Liver (tissue), 9 donors: ENCODE data around the gene FGD6. TPM values are rescaled to one million over a fixed set of nuclear protein-coding genes. Genes with fewer than 3 reads are reported as not detected.
A peak's percentile ranks its signal among the peaks of the same experiment; 100 is the strongest.

Experiments used
- DNase-seq: peaks from one replicate; pipeline ENCODE4 v3.0.0-alpha.2; 2017; ENCODE audit warnings: low spot score
- H3K27ac ChIP-seq, 2 donors: one replicate each; pipeline ENCODE4 v1.7.0; 2013; ENCODE audit warnings: inconsistent platforms in 2 of 2, low read length in 2 of 2, control low read depth in 1 of 2, low read depth in 1 of 2, mild to moderate bottlenecking in 1 of 2
- H3K27me3 ChIP-seq, 4 donors: one replicate each; pipeline versions ENCODE4 v1.6.1 to v1.7.0; 2013; ENCODE audit warnings: low read length in 3 of 4, inconsistent platforms in 1 of 4, mild to moderate bottlenecking in 1 of 4, moderate library complexity in 1 of 4; ENCODE audit not compliant: control insufficient read depth in 4 of 4, insufficient read depth in 4 of 4
- H3K36me3 ChIP-seq, 4 donors: one replicate each; pipeline versions ENCODE4 v1.6.1 to v1.7.0; 2013; ENCODE audit warnings: low read length in 3 of 4, mild to moderate bottlenecking in 3 of 4, low read depth in 1 of 4, moderate library complexity in 1 of 4; ENCODE audit not compliant: control insufficient read depth in 4 of 4, insufficient read depth in 3 of 4
- H3K4me1 ChIP-seq, 4 donors: one replicate each; pipeline versions ENCODE4 v1.6.1 to v1.7.0; 2013; ENCODE audit warnings: low read length in 3 of 4, mild to moderate bottlenecking in 3 of 4, moderate library complexity in 1 of 4; ENCODE audit not compliant: control insufficient read depth in 4 of 4, insufficient read depth in 4 of 4
- H3K4me3 ChIP-seq, 3 donors: one replicate each; pipeline versions ENCODE4 v1.6.1 to v1.7.0; 2013; ENCODE audit warnings: low read length in 3 of 3, control low read depth in 1 of 3, low read depth in 1 of 3, mild to moderate bottlenecking in 1 of 3
- H3K9ac ChIP-seq, 2 donors: one replicate each; pipeline ENCODE4 v1.7.0; 2013; ENCODE audit warnings: low read length in 2 of 2, mild to moderate bottlenecking in 2 of 2, moderate library complexity in 2 of 2, control low read depth in 1 of 2, low read depth in 1 of 2
- H3K9me3 ChIP-seq, 4 donors: one replicate each; pipeline versions ENCODE4 v1.6.1 to v1.7.0; 2013; ENCODE audit warnings: low read length in 3 of 4; ENCODE audit not compliant: control insufficient read depth in 4 of 4
- EGR1 ChIP-seq, 2 donors: IDR thresholded peaks; 2 replicates each; pipeline ENCODE4 v1.6.1; 2016 to 2018; ENCODE audit warnings: antibody characterized with exemption in 2 of 2, low read depth in 2 of 2
- FOXA1 ChIP-seq: IDR thresholded peaks from 2 replicates; pipeline ENCODE4 v1.6.1; 2016; ENCODE audit warnings: antibody characterized with exemption
- FOXA2 ChIP-seq: IDR thresholded peaks from 2 replicates; pipeline ENCODE4 v1.6.1; 2016; ENCODE audit warnings: antibody characterized with exemption
- GABPA ChIP-seq, 2 donors: IDR thresholded peaks in 1 of 2; conservative IDR thresholded peaks in 1 of 2; 2 replicates each; pipeline ENCODE4 v1.6.1; 2016; ENCODE audit warnings: antibody characterized with exemption in 2 of 2, mild to moderate bottlenecking in 1 of 2, moderate library complexity in 1 of 2
- HNF4A ChIP-seq, 2 donors: conservative IDR thresholded peaks; 2 replicates each; pipeline ENCODE4 v1.6.1; 2016; ENCODE audit warnings: antibody characterized with exemption in 2 of 2, mild to moderate bottlenecking in 2 of 2
- HNF4G ChIP-seq: IDR thresholded peaks from 2 replicates; pipeline ENCODE4 v1.6.1; 2016; ENCODE audit warnings: antibody characterized with exemption
- JUND ChIP-seq, 2 donors: IDR thresholded peaks; 2 replicates each; pipeline ENCODE4 v1.6.1; 2016; ENCODE audit warnings: antibody characterized with exemption in 2 of 2
- NR2F2 ChIP-seq: IDR thresholded peaks from 2 replicates; pipeline ENCODE4 v1.6.1; 2016; ENCODE audit warnings: antibody characterized with exemption
- RAD21 ChIP-seq, 2 donors: IDR thresholded peaks; 2 replicates each; pipeline ENCODE4 v1.6.1; 2016; ENCODE audit warnings: antibody characterized with exemption in 2 of 2, mild to moderate bottlenecking in 2 of 2
- RXRA ChIP-seq, 2 donors: IDR thresholded peaks; 2 replicates each; pipeline ENCODE4 v1.6.1; 2017 to 2018; ENCODE audit warnings: antibody characterized with exemption in 2 of 2, mild to moderate bottlenecking in 1 of 2
- SP1 ChIP-seq: IDR thresholded peaks from 2 replicates; pipeline ENCODE4 v1.6.1; 2018; ENCODE audit warnings: antibody characterized with exemption, mild to moderate bottlenecking
- TAF1 ChIP-seq: conservative IDR thresholded peaks from 2 replicates; pipeline ENCODE4 v1.6.1; 2016; ENCODE audit warnings: antibody characterized with exemption, mild to moderate bottlenecking
- YY1 ChIP-seq: IDR thresholded peaks from 2 replicates; pipeline ENCODE4 v1.6.1; 2016; ENCODE audit warnings: antibody characterized with exemption, mild to moderate bottlenecking
- WGBS: extraction: QIAGEN DNeasy Blood & Tissue Kit; methylation state at CpG from one replicate; pipeline ENCODE4 v1.1.7; 2013; 5-methylcytosine and 5-hydroxymethylcytosine counted together
- polyA plus RNA-seq, 2 donors: library from polyadenylated mRNA; stranded (reverse) in 1 of 2; unstranded in 1 of 2; fragments of 200-250 nt in 1 of 2; fragments of >200 nt in 1 of 2; fragmentation: Nextera tagmentation in 1 of 2; extraction: Ambion mirVana in 1 of 2; gene quantifications; one replicate each; pipeline versions ENCODE4 v1.2.1 to v1.2.3, GENCODE V29; 2013 to 2015
- total RNA-seq, 2 donors: library from RNA; depleted of rRNA; stranded (reverse); fragments of >200 nt; gene quantifications; one replicate each; pipeline ENCODE4 v1.2.3, GENCODE V29; 2014
- TF ChIP-seq, protein P1 (sequence below): IDR thresholded peaks from 2 replicates; pipeline ENCODE4 v1.6.1; 2016; ENCODE audit warnings: antibody characterized with exemption
- TF ChIP-seq, protein P2 (sequence below): IDR thresholded peaks from 2 replicates; pipeline ENCODE4 v1.6.1; 2016; ENCODE audit warnings: antibody characterized with exemption, mild to moderate bottlenecking
- TF ChIP-seq, protein P3 (sequence below): fragments of 150-350 bp; IDR thresholded peaks from 2 replicates; pipeline ENCODE4 v1.5.1; 2017; ENCODE audit warnings: improper control_type of control experiment, low read depth, low read length; ENCODE audit not compliant: missing input control
- donor health status: healthy.
- donor health status: healthy.
- donor health status: healthy.
- donor health status: healthy.
- donor health status: healthy.

Gene FGD6
- total and polyA plus RNA-seq, 4 donors = 0.54 to 6.9 (median 2.4) TPM

DNA sequence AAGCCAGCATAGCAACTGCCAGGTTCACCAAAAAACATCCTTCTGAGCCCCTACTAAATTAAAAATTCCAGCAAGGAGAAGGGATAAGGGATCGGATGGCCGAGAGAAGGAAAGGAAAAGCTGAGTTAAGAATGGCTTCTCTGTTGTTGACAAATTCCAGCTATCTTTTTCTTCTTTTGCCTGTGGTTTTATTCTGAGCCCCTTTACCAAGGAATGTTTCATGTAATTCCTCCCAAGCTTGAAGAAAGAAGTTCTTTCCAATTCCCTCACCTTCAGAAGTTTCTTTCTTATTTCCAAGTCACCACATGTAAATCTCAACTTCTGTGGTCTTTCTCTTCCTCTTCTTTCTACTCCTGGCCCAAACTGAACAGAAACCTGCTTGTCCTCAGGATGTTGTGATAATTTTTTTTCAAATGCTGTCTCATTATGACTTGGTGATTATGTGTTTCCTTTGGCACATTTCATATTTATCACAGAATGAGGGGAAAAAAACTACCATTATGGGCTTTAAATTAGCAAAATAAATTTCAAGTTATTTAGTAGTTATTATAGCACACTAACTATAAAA lies 40.0 kb downstream of the FGD6 start:
- H3K27ac ChIP-seq = no peak overlapping the region
- H3K4me3 ChIP-seq = no peak overlapping the region
- H3K27me3 ChIP-seq = no peaks in the 10 kb centered on the region
- no peaks in the 10 kb centered on the region for H3K9me3 ChIP-seq
- DNase-seq = no peak
- H3K4me1 ChIP-seq = no peaks in the 10 kb centered on the region
- no peak overlapping the region for H3K9ac ChIP-seq
- no peaks in the 10 kb centered on the region for H3K36me3 ChIP-seq
- 92% methylated on average over 2 of the region's 2 CpGs for WGBS
- TF ChIP-seq, protein P1, sequence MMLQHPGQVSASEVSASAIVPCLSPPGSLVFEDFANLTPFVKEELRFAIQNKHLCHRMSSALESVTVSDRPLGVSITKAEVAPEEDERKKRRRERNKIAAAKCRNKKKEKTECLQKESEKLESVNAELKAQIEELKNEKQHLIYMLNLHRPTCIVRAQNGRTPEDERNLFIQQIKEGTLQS = no peak
- TF ChIP-seq JUND (IDR thresholded peaks at IDR 0.05) (no peak), FOXA2 (no peak), SP1 (no peak), HNF4G (no peak), EGR1 (IDR thresholded peaks at IDR 0.05; ENCODE audit: low read depth in 2 of 2) (no peak), TAF1 (no peak), YY1 (no peak), NR2F2 (no peak), RXRA (IDR thresholded peaks at IDR 0.05) (no peak), HNF4A (conservative IDR thresholded peaks at IDR 0.05) (no peak), FOXA1 (no peak), GABPA (IDR thresholded peaks at IDR 0.05 in 1 of 2, conservative IDR thresholded peaks at IDR 0.05 in 1 of 2) (no peak)
- TF ChIP-seq, protein P2, sequence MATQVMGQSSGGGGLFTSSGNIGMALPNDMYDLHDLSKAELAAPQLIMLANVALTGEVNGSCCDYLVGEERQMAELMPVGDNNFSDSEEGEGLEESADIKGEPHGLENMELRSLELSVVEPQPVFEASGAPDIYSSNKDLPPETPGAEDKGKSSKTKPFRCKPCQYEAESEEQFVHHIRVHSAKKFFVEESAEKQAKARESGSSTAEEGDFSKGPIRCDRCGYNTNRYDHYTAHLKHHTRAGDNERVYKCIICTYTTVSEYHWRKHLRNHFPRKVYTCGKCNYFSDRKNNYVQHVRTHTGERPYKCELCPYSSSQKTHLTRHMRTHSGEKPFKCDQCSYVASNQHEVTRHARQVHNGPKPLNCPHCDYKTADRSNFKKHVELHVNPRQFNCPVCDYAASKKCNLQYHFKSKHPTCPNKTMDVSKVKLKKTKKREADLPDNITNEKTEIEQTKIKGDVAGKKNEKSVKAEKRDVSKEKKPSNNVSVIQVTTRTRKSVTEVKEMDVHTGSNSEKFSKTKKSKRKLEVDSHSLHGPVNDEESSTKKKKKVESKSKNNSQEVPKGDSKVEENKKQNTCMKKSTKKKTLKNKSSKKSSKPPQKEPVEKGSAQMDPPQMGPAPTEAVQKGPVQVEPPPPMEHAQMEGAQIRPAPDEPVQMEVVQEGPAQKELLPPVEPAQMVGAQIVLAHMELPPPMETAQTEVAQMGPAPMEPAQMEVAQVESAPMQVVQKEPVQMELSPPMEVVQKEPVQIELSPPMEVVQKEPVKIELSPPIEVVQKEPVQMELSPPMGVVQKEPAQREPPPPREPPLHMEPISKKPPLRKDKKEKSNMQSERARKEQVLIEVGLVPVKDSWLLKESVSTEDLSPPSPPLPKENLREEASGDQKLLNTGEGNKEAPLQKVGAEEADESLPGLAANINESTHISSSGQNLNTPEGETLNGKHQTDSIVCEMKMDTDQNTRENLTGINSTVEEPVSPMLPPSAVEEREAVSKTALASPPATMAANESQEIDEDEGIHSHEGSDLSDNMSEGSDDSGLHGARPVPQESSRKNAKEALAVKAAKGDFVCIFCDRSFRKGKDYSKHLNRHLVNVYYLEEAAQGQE = no peak
- TF ChIP-seq, protein P3, sequence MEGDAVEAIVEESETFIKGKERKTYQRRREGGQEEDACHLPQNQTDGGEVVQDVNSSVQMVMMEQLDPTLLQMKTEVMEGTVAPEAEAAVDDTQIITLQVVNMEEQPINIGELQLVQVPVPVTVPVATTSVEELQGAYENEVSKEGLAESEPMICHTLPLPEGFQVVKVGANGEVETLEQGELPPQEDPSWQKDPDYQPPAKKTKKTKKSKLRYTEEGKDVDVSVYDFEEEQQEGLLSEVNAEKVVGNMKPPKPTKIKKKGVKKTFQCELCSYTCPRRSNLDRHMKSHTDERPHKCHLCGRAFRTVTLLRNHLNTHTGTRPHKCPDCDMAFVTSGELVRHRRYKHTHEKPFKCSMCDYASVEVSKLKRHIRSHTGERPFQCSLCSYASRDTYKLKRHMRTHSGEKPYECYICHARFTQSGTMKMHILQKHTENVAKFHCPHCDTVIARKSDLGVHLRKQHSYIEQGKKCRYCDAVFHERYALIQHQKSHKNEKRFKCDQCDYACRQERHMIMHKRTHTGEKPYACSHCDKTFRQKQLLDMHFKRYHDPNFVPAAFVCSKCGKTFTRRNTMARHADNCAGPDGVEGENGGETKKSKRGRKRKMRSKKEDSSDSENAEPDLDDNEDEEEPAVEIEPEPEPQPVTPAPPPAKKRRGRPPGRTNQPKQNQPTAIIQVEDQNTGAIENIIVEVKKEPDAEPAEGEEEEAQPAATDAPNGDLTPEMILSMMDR = no peak

DNA sequence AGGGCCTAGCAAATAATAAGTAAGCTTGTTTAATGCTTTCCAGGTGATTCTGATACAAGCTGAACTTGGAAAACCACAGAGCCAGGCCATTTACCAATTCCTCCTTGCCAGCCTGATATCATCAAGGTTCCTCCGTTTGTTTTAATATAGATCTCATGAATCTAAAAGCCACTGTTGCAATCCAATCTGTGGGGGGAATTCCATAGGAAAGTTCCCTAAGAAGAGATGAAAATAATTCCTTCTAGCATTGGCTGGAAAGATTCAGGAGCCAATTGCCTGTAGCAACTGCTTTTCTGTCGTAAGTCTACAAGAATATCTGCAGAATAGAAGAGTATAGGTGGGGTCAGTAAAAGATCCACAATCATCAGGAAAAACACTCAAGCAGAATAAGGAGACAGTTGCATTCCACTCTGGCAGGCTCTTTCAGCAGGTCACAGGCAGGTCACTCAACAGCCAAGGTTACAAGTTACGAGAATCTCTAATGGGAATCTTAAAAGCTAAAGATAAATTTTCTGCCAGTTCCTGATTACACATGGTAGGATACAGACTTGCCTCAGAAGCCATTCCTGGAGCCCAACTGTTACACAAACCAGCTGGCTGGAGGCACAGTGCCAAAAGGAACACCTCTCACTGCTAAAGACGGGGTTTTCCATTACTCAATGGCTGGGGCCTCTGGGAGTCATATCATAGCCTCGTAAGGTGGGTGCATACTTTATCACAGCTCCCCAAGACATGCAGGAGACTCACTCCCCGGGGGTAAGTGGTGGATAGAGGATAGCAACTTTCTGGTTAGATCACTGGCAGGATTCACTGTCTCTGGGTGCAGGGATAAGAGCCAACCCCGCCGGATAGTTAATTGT lies 43.6 kb downstream of the FGD6 start:
- no peak overlapping the region for H3K9ac ChIP-seq
- H3K4me3 ChIP-seq = no peak overlapping the region
- H3K27ac ChIP-seq = no peak overlapping the region
- DNase-seq = peak; percentile 43
- no peaks in the 10 kb centered on the region for H3K36me3 ChIP-seq
- TF ChIP-seq TAF1 = no peak
- TF ChIP-seq FOXA2 = no peak
- peak in 1 of 2 donors; percentile 9 for TF ChIP-seq RAD21 (IDR thresholded peaks at IDR 0.05)
- WGBS = 67% methylated on average over 8 of the region's 8 CpGs
- peaks cover 0 to 10% (median 3%) of the 10 kb centered on the region in 4 donors for H3K4me1 ChIP-seq
- H3K27me3 ChIP-seq = no peaks in the 10 kb centered on the region
- H3K9me3 ChIP-seq = no peaks in the 10 kb centered on the region
